Hepatocyte (in vitro differentiated cells): Measurements from ENCODE around the gene RBP5.
A peak's percentile ranks its signal among the peaks of the same experiment; 100 is the strongest.

Experiments
- EZH2 ChIP-seq: fragments of 200-600 bp; sonication (generic); IDR thresholded peaks from 2 replicates; pipeline ENCODE4 v1.6.1; 2016; ENCODE audit warnings: antibody characterized with exemption, mild to moderate bottlenecking, borderline replicate concordance
- EZH2phosphoT487 ChIP-seq: fragments of 200-600 bp; sonication (generic); IDR thresholded peaks from one replicate; pipeline ENCODE4 v1.6.1; 2018; ENCODE audit warnings: antibody characterized with exemption, mild to moderate bottlenecking, low read depth, moderate library complexity; ENCODE audit not compliant: unreplicated experiment, severe bottlenecking
- TF ChIP-seq, protein P1 (sequence below): fragments of 200-600 bp; sonication (generic); IDR thresholded peaks from 2 replicates; pipeline ENCODE4 v1.5.1; 2016; ENCODE audit warnings: antibody characterized with exemption, mild to moderate bottlenecking; ENCODE audit not compliant: poor library complexity

DNA sequence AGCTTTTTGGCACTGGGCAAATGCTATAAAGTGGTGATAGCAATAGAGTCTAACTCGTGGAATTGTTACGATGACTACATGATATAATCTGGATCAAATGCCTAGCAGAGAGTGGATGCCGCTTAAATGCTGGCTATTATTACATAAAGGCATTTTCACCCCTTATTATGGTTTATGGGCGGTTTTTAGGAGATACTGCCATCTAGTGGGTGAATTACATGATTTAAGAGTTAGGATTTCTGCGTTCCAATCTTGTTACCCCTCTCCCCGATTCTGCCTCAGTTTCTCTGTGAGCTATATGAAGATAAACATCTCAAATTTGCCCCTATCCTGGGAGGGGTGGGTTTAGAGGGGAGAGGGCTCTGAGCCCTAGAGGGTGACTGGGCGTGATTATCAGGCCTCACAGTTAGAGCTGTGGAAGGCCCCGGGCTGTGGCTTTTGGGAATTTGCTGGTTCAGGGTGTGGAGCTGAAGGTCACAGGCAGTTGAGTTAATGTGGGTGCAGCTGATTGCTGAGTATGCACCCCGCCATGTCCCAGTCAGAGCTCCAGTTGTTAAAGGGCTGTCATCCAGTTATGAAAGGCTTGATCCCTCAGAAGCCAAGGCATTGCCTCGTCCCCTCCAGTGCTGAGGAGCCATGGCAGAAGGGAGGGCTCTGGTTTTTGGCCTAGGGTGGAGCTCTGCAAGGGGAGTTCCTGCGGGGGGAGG lies 15.9 kb upstream of the RBP5 start:
- TF ChIP-seq, protein P1, sequence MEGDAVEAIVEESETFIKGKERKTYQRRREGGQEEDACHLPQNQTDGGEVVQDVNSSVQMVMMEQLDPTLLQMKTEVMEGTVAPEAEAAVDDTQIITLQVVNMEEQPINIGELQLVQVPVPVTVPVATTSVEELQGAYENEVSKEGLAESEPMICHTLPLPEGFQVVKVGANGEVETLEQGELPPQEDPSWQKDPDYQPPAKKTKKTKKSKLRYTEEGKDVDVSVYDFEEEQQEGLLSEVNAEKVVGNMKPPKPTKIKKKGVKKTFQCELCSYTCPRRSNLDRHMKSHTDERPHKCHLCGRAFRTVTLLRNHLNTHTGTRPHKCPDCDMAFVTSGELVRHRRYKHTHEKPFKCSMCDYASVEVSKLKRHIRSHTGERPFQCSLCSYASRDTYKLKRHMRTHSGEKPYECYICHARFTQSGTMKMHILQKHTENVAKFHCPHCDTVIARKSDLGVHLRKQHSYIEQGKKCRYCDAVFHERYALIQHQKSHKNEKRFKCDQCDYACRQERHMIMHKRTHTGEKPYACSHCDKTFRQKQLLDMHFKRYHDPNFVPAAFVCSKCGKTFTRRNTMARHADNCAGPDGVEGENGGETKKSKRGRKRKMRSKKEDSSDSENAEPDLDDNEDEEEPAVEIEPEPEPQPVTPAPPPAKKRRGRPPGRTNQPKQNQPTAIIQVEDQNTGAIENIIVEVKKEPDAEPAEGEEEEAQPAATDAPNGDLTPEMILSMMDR: peak; percentile 63
- no peak for TF ChIP-seq EZH2
- no peak for TF ChIP-seq EZH2phosphoT487
